Melanocyte of skin (primary cell): ENCODE measurements around the gene PCDHB2. TPM values are rescaled to one million over a fixed set of nuclear protein-coding genes. Genes with fewer than 3 reads are reported as not detected.

Experiments used
- total RNA-seq, 2 donors: library from RNA; depleted of rRNA; stranded (reverse); fragments of >200 nt; gene quantifications; 2 replicates each; pipeline ENCODE4 v1.2.3, GENCODE V29; 2012

Gene PCDHB2
- under 1 TPM; under 0.01 to 0.34 TPM for total RNA-seq

GRCh38 chr5:141094481-141095262 lies at the start of gene PCDHB2:
PCDHB2 (plus strand) TSS chr5:141094615; CDS start chr5:141094791, 176 bp downstream.

GRCh38 chr5:141050622-141051520 lies 43.5 kb upstream of the PCDHB2 start, which contains the start of gene PCDHB1:
PCDHB1 (plus strand) TSS chr5:141051374; CDS start chr5:141051471, 97 bp downstream.

GRCh38 chr5:141100243-141100805 lies 5.9 kb downstream of the PCDHB2 start, which contains the start of gene PCDHB3:
PCDHB3 (plus strand) TSS chr5:141100473; CDS start chr5:141100650, 177 bp downstream.

GRCh38 chr5:141121563-141121962 lies 27.1 kb downstream of the PCDHB2 start, which contains the start of gene PCDHB4:
PCDHB4 (plus strand) TSS chr5:141121818; CDS start chr5:141121999, 181 bp downstream.

GRCh38 chr5:141135030-141135717 lies 40.8 kb downstream of the PCDHB2 start, which contains the start of gene PCDHB5:
PCDHB5 (plus strand) TSS chr5:141135206; CDS start chr5:141135435, 229 bp downstream.

Other genes with a start within 250 kb of the PCDHB2 start
- gene PCDHA9, start 246.2 kb upstream of the PCDHB2 start, total RNA-seq: not detected
- gene PCDHA10, start 238.7 kb upstream of the PCDHB2 start, total RNA-seq: under 1 TPM in 1 of 2 donors, not detected in 1; 0.69 TPM
- gene PCDHA11, start 225.7 kb upstream of the PCDHB2 start, total RNA-seq: under 1 TPM in 1 of 2 donors, not detected in 1; under 0.01 TPM
- not detected for gene PCDHA12, start 219.3 kb upstream of the PCDHB2 start, total RNA-seq
- under 1 TPM in 1 of 2 donors, not detected in 1; under 0.01 TPM for gene PCDHA13, start 212.5 kb upstream of the PCDHB2 start, total RNA-seq
- gene PCDHAC1, start 168.3 kb upstream of the PCDHB2 start, total RNA-seq: under 1 TPM in 1 of 2 donors, not detected in 1; 0.34 TPM
- gene PCDHAC2, start 128.1 kb upstream of the PCDHB2 start, total RNA-seq: under 1 TPM in 1 of 2 donors, not detected in 1; 0.69 TPM
- not detected for gene PCDHB1, start 43.2 kb upstream of the PCDHB2 start, total RNA-seq
- gene PCDHB3, start 5.9 kb downstream of the PCDHB2 start, total RNA-seq: under 1 TPM in 1 of 2 donors, not detected in 1; under 0.01 TPM
- gene PCDHB4, start 27.2 kb downstream of the PCDHB2 start, total RNA-seq: under 1 TPM in 1 of 2 donors, not detected in 1; 0.69 TPM
- gene PCDHB5, start 40.6 kb downstream of the PCDHB2 start, total RNA-seq: under 1 TPM in 1 of 2 donors, not detected in 1; 0.69 TPM
- gene PCDHB6, start 55.4 kb downstream of the PCDHB2 start, total RNA-seq: not detected
- under 1 TPM; under 0.01 TPM for gene PCDHB7, start 78.0 kb downstream of the PCDHB2 start, total RNA-seq
- gene PCDHB8, start 83.2 kb downstream of the PCDHB2 start, total RNA-seq: under 1 TPM in 1 of 2 donors, not detected in 1; under 0.01 TPM
- not detected for gene PCDHB16, start 87.8 kb downstream of the PCDHB2 start, total RNA-seq
- gene PCDHB9, start 92.5 kb downstream of the PCDHB2 start, total RNA-seq: under 1 TPM in 1 of 2 donors, not detected in 1; under 0.01 TPM
- gene PCDHB10, start 97.7 kb downstream of the PCDHB2 start, total RNA-seq: under 1 TPM in 1 of 2 donors, not detected in 1; under 0.01 TPM
- not detected for gene PCDHB11, start 105.0 kb downstream of the PCDHB2 start, total RNA-seq
- under 1 TPM in 1 of 2 donors, not detected in 1; under 0.01 TPM for gene PCDHB12, start 114.1 kb downstream of the PCDHB2 start, total RNA-seq
- gene PCDHB13, start 119.3 kb downstream of the PCDHB2 start, total RNA-seq: under 1 TPM; under 0.01 to 0.34 TPM
- under 1 TPM in 1 of 2 donors, not detected in 1; under 0.01 TPM for gene PCDHB14, start 128.7 kb downstream of the PCDHB2 start, total RNA-seq
- gene PCDHB15, start 150.8 kb downstream of the PCDHB2 start, total RNA-seq: not detected
- not detected for gene SLC25A2, start 209.4 kb downstream of the PCDHB2 start, total RNA-seq
- 10 to 100 TPM; 24.8 to 46.6 TPM for gene TAF7, start 226.2 kb downstream of the PCDHB2 start, total RNA-seq
- gene PCDHGA1, start 235.9 kb downstream of the PCDHB2 start, total RNA-seq: under 1 TPM; under 0.01 TPM
- gene PCDHGA2, start 244.1 kb downstream of the PCDHB2 start, total RNA-seq: under 1 TPM; 0.67 to 0.69 TPM
- under 1 TPM; 0.67 to 0.69 TPM for gene PCDHGA3, start 249.2 kb downstream of the PCDHB2 start, total RNA-seq